H1 (cell line): ENCODE results near the gene DSE. TPM values are rescaled to one million over a fixed set of nuclear protein-coding genes. Genes with fewer than 3 reads are reported as not detected.

Experiments
- CTCF ChIA-PET: fragments of 300-600 bp; sonication (Branson Sonifier 250); formaldehyde crosslinking; loops from one replicate; lab custom pipeline; 2021; ENCODE audit not compliant: partially characterized antibody; lab: Charles Lee
- POLR2A ChIA-PET: fragments of 300-600 bp; sonication (Branson Sonifier 250); formaldehyde crosslinking; loops from one replicate; lab custom pipeline; 2021; ENCODE audit warnings: inconsistent platforms; ENCODE audit not compliant: partially characterized antibody; lab: Charles Lee
- DNase-seq, 2 experiments: peaks; one replicate each; pipeline versions ENCODE4 v3.0.0 to v3.0.0-alpha.2; 2010 to 2022; ENCODE audit warnings: low spot score in 2 of 2, low read depth in 1 of 2, mixed read lengths in 1 of 2
- FAIRE-seq: peaks from 2 replicates; lab custom pipeline; 2011; peaks lifted over from hg19 to GRCh38; lab: Jason Lieb, UNC
- H2AFZ ChIP-seq: 2 replicates; pipeline ENCODE4 v1.8.1; 2012; ENCODE audit warnings: low read length, inconsistent platforms
- H2AK5ac ChIP-seq: 2 replicates; pipeline ENCODE4 v1.6.1; 2013; ENCODE audit warnings: low read depth, low read length
- H2BK120ac ChIP-seq: replicated peaks from 2 replicates; pipeline ENCODE3; 2013; ENCODE audit warnings: low read depth, low read length, inconsistent platforms
- H2BK12ac ChIP-seq: 2 replicates; pipeline ENCODE4 v1.6.1; 2013; ENCODE audit warnings: low read depth, low read length
- H2BK15ac ChIP-seq: 2 replicates; pipeline ENCODE4 v1.6.1; 2013; ENCODE audit warnings: low read length
- H2BK20ac ChIP-seq: 2 replicates; pipeline ENCODE4 v1.6.1; 2013; ENCODE audit warnings: low read length
- H2BK5ac ChIP-seq: 2 replicates; pipeline ENCODE4 v1.6.1; 2013; ENCODE audit warnings: low read depth, low read length
- H3K14ac ChIP-seq: 2 replicates; pipeline ENCODE4 v1.6.1; 2013; ENCODE audit warnings: inconsistent platforms; ENCODE audit not compliant: insufficient read length
- H3K18ac ChIP-seq: 2 replicates; pipeline ENCODE4 v1.6.1; 2013; ENCODE audit warnings: low read length; ENCODE audit errors: extremely low read depth
- H3K23ac ChIP-seq: 2 replicates; pipeline ENCODE4 v1.6.1; 2013; ENCODE audit warnings: inconsistent platforms; ENCODE audit not compliant: insufficient read length
- H3K23me2 ChIP-seq: 2 replicates; pipeline ENCODE4 v1.6.1; 2013; ENCODE audit warnings: low read depth, low read length
- H3K27ac ChIP-seq: 2 replicates; pipeline ENCODE4 v1.6.1; 2011; ENCODE audit warnings: low read depth, low read length, inconsistent platforms
- H3K27me3 ChIP-seq, 4 experiments: replicated peaks in 1 of 4; 1 replicate in 1 of 4; 2 replicates in 3 of 4; pipeline versions ENCODE4 v1.6.1 to v1.8.1; 2011 to 2013; ENCODE audit warnings: low read length in 3 of 4, mild to moderate bottlenecking in 3 of 4, inconsistent platforms in 2 of 4, mixed read lengths in 2 of 4, moderate library complexity in 1 of 4; ENCODE audit not compliant: control insufficient read depth in 3 of 4, insufficient read depth in 3 of 4; ENCODE audit errors: extremely low read depth in 1 of 4
- H3K36me3 ChIP-seq, 4 experiments: 2 replicates each; pipeline versions ENCODE4 v1.6.1 to v1.8.1; 2011 to 2013; ENCODE audit warnings: mild to moderate bottlenecking in 4 of 4, low read length in 3 of 4, moderate library complexity in 2 of 4, control low read depth in 1 of 4, inconsistent platforms in 1 of 4; ENCODE audit not compliant: insufficient read depth in 4 of 4, control insufficient read depth in 2 of 4
- H3K4ac ChIP-seq: replicated peaks from 2 replicates; pipeline ENCODE3; 2013; ENCODE audit warnings: low read length, low read depth, mixed read lengths, inconsistent platforms; ENCODE audit not compliant: insufficient read length
- H3K4me1 ChIP-seq, 4 experiments: replicated peaks in 1 of 4; 1 replicate in 1 of 4; 2 replicates in 3 of 4; pipeline versions ENCODE4 v1.6.1 to v1.8.1; 2011 to 2013; ENCODE audit warnings: low read length in 3 of 4, inconsistent platforms in 2 of 4, mixed read lengths in 1 of 4; ENCODE audit not compliant: insufficient read depth in 4 of 4, control insufficient read depth in 3 of 4
- H3K4me2 ChIP-seq, 2 experiments: 2 replicates each; pipeline versions ENCODE4 v1.6.1 to v1.8.1; 2011 to 2013; ENCODE audit warnings: low read depth in 2 of 2, low read length in 2 of 2, control low read depth in 1 of 2, inconsistent platforms in 1 of 2, mild to moderate bottlenecking in 1 of 2; ENCODE audit not compliant: insufficient read depth in 1 of 2
- H3K4me3 ChIP-seq, 4 experiments: fragments of 200-600, 300-600 bp in 1 of 4; sonication (generic), shearing (Covaris generic), sonication (Bioruptor Twin) in 1 of 4; 2 replicates each; pipeline versions ENCODE4 v1.5.1 to v1.8.1; 2011 to 2016; ENCODE audit warnings: low read length in 4 of 4, low read depth in 3 of 4, control low read depth in 2 of 4, inconsistent platforms in 2 of 4, mild to moderate bottlenecking in 2 of 4, mixed read lengths in 1 of 4, moderate library complexity in 1 of 4; ENCODE audit not compliant: insufficient read depth in 2 of 4; ENCODE audit errors: extremely low read depth in 1 of 4
- H3K56ac ChIP-seq: replicated peaks from 2 replicates; pipeline ENCODE3; 2013; ENCODE audit warnings: low read depth, mild to moderate bottlenecking, mixed read lengths, low read length, inconsistent platforms; ENCODE audit not compliant: insufficient read length
- H3K79me1 ChIP-seq: 2 replicates; pipeline ENCODE4 v1.6.1; 2013; ENCODE audit warnings: low read depth, low read length, control low read depth
- H3K79me2 ChIP-seq, 2 experiments: 2 replicates each; pipeline versions ENCODE4 v1.6.1 to v1.8.1; 2012 to 2013; ENCODE audit warnings: low read length in 2 of 2, mild to moderate bottlenecking in 2 of 2, inconsistent platforms in 1 of 2; ENCODE audit not compliant: insufficient read depth in 2 of 2, control insufficient read depth in 1 of 2
- H3K9ac ChIP-seq, 4 experiments: replicated peaks in 1 of 4; 1 replicate in 1 of 4; 2 replicates in 3 of 4; pipeline versions ENCODE4 v1.6.1 to v1.8.1; 2011 to 2013; ENCODE audit warnings: low read depth in 3 of 4, low read length in 3 of 4, control low read depth in 2 of 4, mild to moderate bottlenecking in 2 of 4, moderate library complexity in 2 of 4, inconsistent platforms in 1 of 4; ENCODE audit errors: extremely low read depth in 1 of 4
- H3K9me3 ChIP-seq, 2 experiments: 2 replicates each; pipeline versions ENCODE4 v1.6.1 to v1.8.1; 2012 to 2013; ENCODE audit warnings: mild to moderate bottlenecking in 2 of 2, moderate library complexity in 2 of 2, control low read depth in 1 of 2, inconsistent platforms in 1 of 2, low read depth in 1 of 2, low read length in 1 of 2, mixed read lengths in 1 of 2; ENCODE audit not compliant: insufficient read depth in 2 of 2
- H4K20me1 ChIP-seq, 2 experiments: replicated peaks in 1 of 2; 2 replicates each; pipeline versions ENCODE3 to v1.8.1; 2011 to 2013; ENCODE audit warnings: inconsistent platforms in 2 of 2, low read length in 2 of 2, mild to moderate bottlenecking in 1 of 2; ENCODE audit not compliant: insufficient read depth in 2 of 2, control insufficient read depth in 1 of 2
- H4K5ac ChIP-seq: 2 replicates; pipeline ENCODE4 v1.6.1; 2013; ENCODE audit warnings: low read length, low read depth, mixed read lengths, inconsistent platforms; ENCODE audit not compliant: insufficient read length
- H4K8ac ChIP-seq: 2 replicates; pipeline ENCODE4 v1.8.0; 2013; ENCODE audit warnings: mild to moderate bottlenecking, moderate library complexity, low read length, inconsistent platforms; ENCODE audit not compliant: insufficient read depth; ENCODE audit errors: extremely low read depth
- H4K91ac ChIP-seq: replicated peaks from 2 replicates; pipeline ENCODE3; 2013; ENCODE audit warnings: low read length, mixed read lengths, inconsistent platforms; ENCODE audit not compliant: insufficient read length
- ATF2 ChIP-seq: IDR thresholded peaks from 2 replicates; pipeline ENCODE4 v1.6.1; 2012; ENCODE audit warnings: low read length, inconsistent platforms
- ATF3 ChIP-seq: IDR thresholded peaks from 2 replicates; pipeline ENCODE4 v1.6.1; 2011; ENCODE audit warnings: low read depth, mild to moderate bottlenecking, low read length; ENCODE audit not compliant: insufficient read depth
- BCL11A ChIP-seq, 2 experiments: IDR thresholded peaks; one replicate each; pipeline ENCODE4 v1.6.1; 2011; ENCODE audit warnings: low read depth in 2 of 2, low read length in 2 of 2, mild to moderate bottlenecking in 2 of 2
- CEBPB ChIP-seq: IDR thresholded peaks from 2 replicates; pipeline ENCODE4 v1.6.1; 2012; ENCODE audit warnings: low read depth, low read length
- EP300 ChIP-seq, 2 experiments: IDR thresholded peaks; 1 replicate in 1 of 2; 2 replicates in 1 of 2; pipeline ENCODE4 v1.6.1; 2011 to 2012; ENCODE audit warnings: low read depth in 2 of 2, low read length in 2 of 2, mild to moderate bottlenecking in 2 of 2, borderline replicate concordance in 1 of 2, inconsistent platforms in 1 of 2, moderate library complexity in 1 of 2
- EZH2 ChIP-seq: fragments of 200-600 bp; sonication (generic); IDR thresholded peaks from 2 replicates; pipeline ENCODE4 v1.7.1; 2012; ENCODE audit warnings: low read depth, mild to moderate bottlenecking, moderate library complexity, low read length, inconsistent platforms; ENCODE audit not compliant: severe bottlenecking
- POLR2AphosphoS5 ChIP-seq: IDR thresholded peaks from 2 replicates; pipeline ENCODE4 v1.6.1; 2011; ENCODE audit warnings: low read depth, low read length
- RAD21 ChIP-seq, 2 experiments: IDR thresholded peaks in 1 of 2; conservative IDR thresholded peaks in 1 of 2; 2 replicates each; pipeline ENCODE4 v1.6.1; 2011; ENCODE audit warnings: low read depth in 2 of 2, low read length in 2 of 2, improper control_type of control experiment in 1 of 2, inconsistent platforms in 1 of 2, mild to moderate bottlenecking in 1 of 2, moderate library complexity in 1 of 2
- TCF12 ChIP-seq: IDR thresholded peaks from 2 replicates; pipeline ENCODE4 v1.6.1; 2011; ENCODE audit warnings: low read depth, mild to moderate bottlenecking, low read length
- WGBS, 2 experiments: shearing (Covaris generic) in 1 of 2; methylation state at CpG; one replicate each; pipeline versions ENCODE4 v1.1.6 to v1.1.7; 2013 to 2015; ENCODE audit warnings: low lambda C conversion rate in 2 of 2, mixed read lengths in 2 of 2, inconsistent platforms in 1 of 2, low coverage in 1 of 2, missing lambda C conversion rate in 1 of 2; ENCODE audit not compliant: insufficient replicate concordance in 2 of 2, insufficient coverage in 1 of 2, insufficient read length in 1 of 2; ENCODE audit errors: extremely low coverage in 1 of 2, missing lambda C conversion rate in 1 of 2; 5-methylcytosine and 5-hydroxymethylcytosine counted together
- polyA plus RNA-seq, 7 experiments: library from polyadenylated mRNA; depleted of rRNA in 3 of 7; stranded (reverse) in 5 of 7; unstranded in 2 of 7; fragments of >200 nt in 5 of 7; fragments of 200-250 nt in 2 of 7; gene quantifications; 1 replicate in 5 of 7; 2 replicates in 1 of 7; 4 replicates in 1 of 7; pipeline versions ENCODE4 v1.2.1 to v1.2.3, GENCODE V29; 2011 to 2013; ENCODE audit warnings: missing spikeins in 2 of 7, mixed read lengths in 2 of 7
- total RNA-seq: library from RNA; stranded (reverse); fragmentation: NEBNext Ultra II Directional; extraction: Animal tissue kit (Norgen Biotek cat#: 25700); gene quantifications from 2 replicates; pipeline ENCODE4 v1.2.1, GENCODE V29; 2021

The DSE gene
- total and polyA plus RNA-seq, 2 of the 8 experiments (the other 6 are each of a cell fraction or from before 2014, with no cell fraction given), result 32.5 to 94.4 TPM

DNA sequence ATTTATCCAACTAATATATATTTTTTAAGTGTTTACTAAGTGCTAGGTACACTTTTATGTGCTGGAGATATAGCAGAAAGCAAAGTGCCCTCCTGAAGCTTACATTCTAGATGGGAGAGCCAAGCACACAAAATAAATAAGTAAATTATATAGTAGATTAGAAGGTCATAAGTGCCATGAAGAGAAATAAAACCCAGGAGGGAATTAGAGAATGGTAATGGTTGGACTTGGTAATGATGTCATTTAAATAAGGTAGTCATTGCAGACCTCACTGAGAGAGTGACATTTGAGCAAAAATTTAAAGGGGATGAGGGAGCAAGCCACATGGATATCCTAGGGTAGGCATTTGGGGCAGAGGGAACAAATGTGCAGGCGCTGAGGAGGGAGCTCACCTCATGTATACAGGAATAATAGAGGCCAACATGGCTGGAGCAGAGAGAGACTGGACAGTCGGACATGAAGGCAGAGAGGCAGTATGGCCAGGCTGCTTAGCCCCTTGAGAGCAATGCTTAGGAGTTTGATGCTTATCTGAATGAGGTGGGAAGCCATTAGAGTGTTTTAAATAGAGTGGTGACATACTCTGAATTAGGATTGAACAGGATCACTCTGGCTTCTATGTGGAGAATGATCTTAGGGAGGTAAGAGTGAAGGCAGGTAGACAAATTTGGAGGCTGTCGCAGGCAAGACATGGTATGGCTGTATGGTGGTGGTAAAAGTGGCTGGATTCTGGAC is 14.1 kb downstream of the DSE start:
- H3K79me1 ChIP-seq, result peaks cover 10% of the 10 kb centered on the region; the same call in 1 of the 2 replicates
- H3K27ac ChIP-seq, result no peak overlapping the region
- H4K8ac ChIP-seq, result no peak overlapping the region
- no peak overlapping the region for H3K4ac ChIP-seq
- no peak overlapping the region for H3K23ac ChIP-seq
- H3K9ac ChIP-seq, result no peak overlapping the region
- WGBS, 2 experiments, result 90% methylated on average over 3 of the region's 3 CpGs; no CpG with 5 or more reads in 1 of the 2 experiments
- no peak overlapping the region for H4K5ac ChIP-seq
- no peak overlapping the region for H2AFZ ChIP-seq
- H2BK15ac ChIP-seq, result no peak overlapping the region
- no peak overlapping the region for H2BK20ac ChIP-seq
- H2BK12ac ChIP-seq, result no peak overlapping the region
- FAIRE-seq (no peak), DNase-seq (no peak)
- H3K56ac ChIP-seq, result no peak overlapping the region
- peaks cover 0 to 2% of the 10 kb centered on the region in 2 experiments for H4K20me1 ChIP-seq
- H2BK120ac ChIP-seq, result no peak overlapping the region
- no peak overlapping the region for H3K4me3 ChIP-seq
- H3K4me2 ChIP-seq, result no peak overlapping the region
- ChIA-PET CTCF (interaction anchor here (1.0 kb wide), 1 partner anchor 97 kb away, joined by 3 read pairs; no protein-coding TSS in a partner anchor), POLR2A (interaction anchor here (1.0 kb wide), 1 partner anchor 13 kb away, joined by 4 read pairs; no protein-coding TSS in a partner anchor)
- H3K4me1 ChIP-seq, result peaks cover 3 to 7% (median 5%) of the 10 kb centered on the region in 4 experiments; a peak in 5 of 7 replicates
- peak overlapping the region; percentile 77; the same call in 1 of the 2 replicates for H2AK5ac ChIP-seq
- no peaks in the 10 kb centered on the region for H3K9me3 ChIP-seq
- H4K91ac ChIP-seq, result no peak overlapping the region
- peaks cover 0 to 97% of the 10 kb centered on the region in 2 experiments; a peak in 3 of 4 replicates for H3K79me2 ChIP-seq
- H3K27me3 ChIP-seq, result no peaks in the 10 kb centered on the region
- no peak overlapping the region for H3K18ac ChIP-seq
- H3K36me3 ChIP-seq, result peaks cover 0 to 2% (median 0%) of the 10 kb centered on the region in 4 experiments; a peak in 2 of 8 replicates
- H2BK5ac ChIP-seq, result no peak overlapping the region
- no peak overlapping the region for H3K14ac ChIP-seq
- H3K23me2 ChIP-seq, result no peaks in the 10 kb centered on the region
- TF ChIP-seq CEBPB (no peak), ATF2 (no peak), TCF12 (no peak), ATF3 (no peak), EZH2 (no peak), RAD21 (IDR thresholded peaks at IDR 0.05 in 1 of 2, conservative IDR thresholded peaks at IDR 0.05 in 1 of 2; ENCODE audit: low read depth in 2 of 2, low read length in 2 of 2) (no peak), EP300 (IDR thresholded peaks at IDR 0.05; ENCODE audit: borderline replicate concordance in 1 of 2, low read depth in 2 of 2, low read length in 2 of 2) (no peak), POLR2AphosphoS5 (no peak), BCL11A (IDR thresholded peaks at IDR 0.05; ENCODE audit: low read depth in 2 of 2, low read length in 2 of 2) (no peak)
